GM19351 (cell line): ENCODE results near the gene PTGER1.
"Not testable (repeated sequence)": the region's sequence is repeated elsewhere in the genome, so short reads cannot be mapped to it uniquely, and the experiment has no call there.

Experiments used
- ATAC-seq: cut with Tn5 transposase; IDR thresholded peaks from one replicate; pipeline ENCODE4 v1.9.1; 2021; ENCODE audit warnings: mild to moderate bottlenecking, moderate library complexity; ENCODE audit not compliant: unreplicated experiment

The PTGER1 gene

GRCh38 chr19:14474827-14475226, 327 bp downstream of the PTGER1 start:
- ATAC-seq = no peak

DNA sequence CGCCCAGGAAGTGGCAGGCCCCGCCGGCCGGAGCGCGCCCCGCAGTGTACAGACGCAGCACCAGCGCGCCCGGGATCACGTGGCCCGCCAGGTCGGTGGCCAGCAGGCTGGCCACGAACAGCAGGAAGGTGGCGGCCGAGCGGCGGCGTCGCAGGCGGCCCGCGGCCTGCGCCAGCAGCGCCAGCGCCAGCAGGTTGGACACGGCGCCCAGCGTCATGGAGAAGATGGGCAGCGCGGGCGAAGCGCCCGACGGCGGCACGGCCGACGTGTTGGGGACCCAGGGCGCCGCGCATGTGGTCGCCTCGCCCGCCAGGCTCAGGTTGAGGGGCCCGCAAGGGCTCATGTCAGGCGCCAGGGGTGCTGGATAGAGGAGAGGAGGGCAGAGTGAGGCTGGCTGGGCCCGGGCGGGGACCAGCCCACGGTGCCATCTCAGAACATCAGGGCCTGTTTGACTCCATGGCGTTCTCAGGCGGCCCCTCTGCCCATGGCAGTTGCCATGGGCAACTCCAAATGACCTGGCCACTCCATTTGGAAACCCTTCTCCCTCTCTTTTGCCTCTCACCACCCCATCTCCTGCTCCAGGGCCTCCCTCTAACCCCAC, 1.1 kb downstream of the PTGER1 start:
- no peak for ATAC-seq

GRCh38 chr19:14473073-14473977, 1.8 kb downstream of the PTGER1 start:
- no peak for ATAC-seq

GRCh38 chr19:14472202-14472938, 2.8 kb downstream of the PTGER1 start:
- ATAC-seq = no peak

DNA sequence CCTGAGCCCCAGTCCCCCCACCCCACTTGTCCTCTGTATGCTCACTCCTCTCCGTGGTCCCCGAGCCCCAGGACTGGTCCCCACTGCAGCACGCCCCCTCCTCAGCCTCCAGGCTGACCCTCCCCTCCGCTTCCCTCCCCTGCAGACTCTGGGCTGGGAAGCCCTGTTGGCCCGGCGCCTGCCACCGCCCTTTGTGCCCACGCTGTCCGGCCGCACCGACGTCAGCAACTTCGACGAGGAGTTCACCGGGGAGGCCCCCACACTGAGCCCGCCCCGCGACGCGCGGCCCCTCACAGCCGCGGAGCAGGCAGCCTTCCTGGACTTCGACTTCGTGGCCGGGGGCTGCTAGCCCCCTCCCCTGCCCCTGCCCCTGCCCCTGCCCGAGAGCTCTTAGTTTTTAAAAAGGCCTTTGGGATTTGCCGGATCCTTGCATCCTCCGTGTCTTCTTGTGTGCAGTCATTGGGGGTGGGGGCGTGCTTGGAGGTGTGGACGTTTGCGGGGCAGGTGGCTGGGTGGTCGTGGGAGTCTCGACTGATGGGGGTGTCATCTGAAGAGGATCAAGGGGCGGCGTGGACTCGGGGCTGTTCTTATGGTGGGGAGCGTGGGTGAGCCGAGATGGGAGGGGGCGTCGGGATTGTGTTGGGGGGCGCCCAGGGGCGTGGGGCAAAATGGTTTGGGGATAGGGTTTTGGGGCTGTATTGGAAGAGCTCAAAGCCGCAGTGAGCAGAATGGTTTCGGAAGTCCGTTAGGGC, 3.5 kb downstream of the PTGER1 start:
- ATAC-seq = no peak

GRCh38 chr19:14470031-14470876, 4.9 kb downstream of the PTGER1 start:
- ATAC-seq = no peak

- ATAC-seq = no peak
Observed at GRCh38 chr19:14467816-14468215, 7.3 kb downstream of the PTGER1 start.

DNA sequence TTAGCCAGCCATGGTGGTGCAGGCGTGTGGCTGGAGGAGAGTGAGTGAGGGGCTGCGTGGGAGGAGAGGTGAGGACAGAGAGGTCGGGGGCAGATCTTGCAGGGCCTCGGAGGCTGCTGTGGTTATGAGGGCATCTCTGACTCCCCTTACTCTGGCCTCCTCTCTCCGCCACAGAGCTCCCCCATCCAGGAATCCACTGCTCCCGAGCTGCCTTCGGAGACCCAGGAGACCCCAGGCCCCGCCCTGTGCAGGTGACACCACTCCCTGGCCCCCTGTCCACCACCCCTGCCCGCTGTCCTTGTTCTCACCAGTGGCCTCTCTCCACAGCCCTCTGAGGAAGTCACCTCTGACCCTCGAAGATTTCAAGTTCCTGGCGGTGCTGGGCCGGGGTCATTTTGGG, 7.8 kb downstream of the PTGER1 start:
- ATAC-seq = no peak

GRCh38 chr19:14463747-14464146, 11.4 kb downstream of the PTGER1 start:
- no peak for ATAC-seq

DNA sequence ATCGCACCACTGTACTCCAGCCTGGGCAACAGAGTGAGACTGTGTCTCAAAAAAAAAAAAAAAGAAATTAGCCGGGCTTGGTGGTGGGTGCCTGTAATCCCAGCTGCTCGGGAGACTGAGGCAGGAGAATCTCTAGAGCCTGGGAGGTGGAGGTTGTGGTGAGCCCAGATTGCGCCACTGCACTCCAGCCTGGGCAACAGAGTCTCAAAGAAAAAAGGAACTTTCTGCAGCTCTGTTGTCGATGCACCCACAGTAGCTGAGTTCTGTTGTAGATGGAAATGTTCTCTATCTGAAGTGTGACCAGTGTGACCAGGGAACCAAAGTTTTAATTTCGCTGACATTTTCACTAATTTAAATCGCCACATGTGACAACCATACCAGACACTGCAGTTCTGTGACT, 12.8 kb downstream of the PTGER1 start:
- not testable (repeated sequence) for ATAC-seq

- ATAC-seq = no peak
Observed at GRCh38 chr19:14460935-14461334, 14.2 kb downstream of the PTGER1 start.

DNA sequence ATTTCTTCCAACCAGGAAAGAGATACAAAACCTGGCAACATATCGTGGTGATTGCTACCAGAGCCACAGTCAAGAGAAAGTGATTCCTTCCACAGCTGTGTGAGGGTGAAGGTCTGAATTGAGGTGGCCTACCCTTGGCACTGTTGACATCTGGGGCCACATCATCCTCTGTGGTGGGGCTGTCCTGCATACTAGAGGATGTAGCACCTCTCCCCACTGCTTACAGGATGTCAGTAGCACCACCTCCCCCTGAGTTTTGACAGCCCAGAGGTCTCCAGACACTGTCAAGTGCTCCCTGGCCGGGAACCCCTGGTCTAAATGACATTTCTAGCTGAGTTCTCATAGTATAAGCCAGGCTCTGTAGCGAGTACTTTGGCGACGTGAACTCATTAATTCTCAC, 15.5 kb downstream of the PTGER1 start:
- ATAC-seq = no peak

DNA sequence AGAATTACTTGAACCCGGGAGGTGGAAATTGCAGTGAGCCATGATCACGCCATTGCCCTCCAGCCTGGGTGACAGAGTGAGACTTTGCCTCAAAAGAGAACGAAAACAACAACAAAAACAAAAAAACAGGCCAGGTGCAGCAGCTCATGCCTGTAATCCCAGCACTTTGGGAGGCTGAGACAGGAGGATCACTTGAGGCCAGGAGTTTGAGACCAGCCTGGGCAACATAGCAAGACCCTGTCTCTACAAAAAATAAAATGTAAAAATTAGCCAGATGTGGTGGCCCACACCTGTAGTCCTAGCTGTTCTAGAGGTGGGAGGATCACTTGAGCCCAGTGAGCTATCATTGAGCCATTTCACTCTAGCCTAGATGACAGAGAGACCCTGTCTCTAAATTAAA, 22.9 kb downstream of the PTGER1 start:
- not testable (repeated sequence) for ATAC-seq

DNA sequence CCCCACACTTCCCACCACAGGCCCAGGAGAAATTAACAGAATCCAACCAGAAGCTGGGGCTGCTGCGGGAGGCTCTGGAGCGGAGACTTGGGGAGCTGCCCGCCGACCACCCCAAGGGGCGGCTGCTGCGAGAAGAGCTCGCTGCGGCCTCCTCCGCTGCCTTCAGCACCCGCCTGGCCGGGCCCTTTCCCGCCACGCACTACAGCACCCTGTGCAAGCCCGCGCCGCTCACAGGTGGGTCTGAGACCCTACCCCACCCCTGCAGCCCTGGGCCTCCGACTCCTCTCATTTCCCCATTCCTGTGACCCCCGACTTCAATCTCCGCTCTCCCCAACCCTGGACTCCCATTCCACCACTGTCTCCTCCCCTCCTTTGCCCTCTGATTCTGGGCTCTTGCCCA, 24.3 kb downstream of the PTGER1 start:
- no peak for ATAC-seq

DNA sequence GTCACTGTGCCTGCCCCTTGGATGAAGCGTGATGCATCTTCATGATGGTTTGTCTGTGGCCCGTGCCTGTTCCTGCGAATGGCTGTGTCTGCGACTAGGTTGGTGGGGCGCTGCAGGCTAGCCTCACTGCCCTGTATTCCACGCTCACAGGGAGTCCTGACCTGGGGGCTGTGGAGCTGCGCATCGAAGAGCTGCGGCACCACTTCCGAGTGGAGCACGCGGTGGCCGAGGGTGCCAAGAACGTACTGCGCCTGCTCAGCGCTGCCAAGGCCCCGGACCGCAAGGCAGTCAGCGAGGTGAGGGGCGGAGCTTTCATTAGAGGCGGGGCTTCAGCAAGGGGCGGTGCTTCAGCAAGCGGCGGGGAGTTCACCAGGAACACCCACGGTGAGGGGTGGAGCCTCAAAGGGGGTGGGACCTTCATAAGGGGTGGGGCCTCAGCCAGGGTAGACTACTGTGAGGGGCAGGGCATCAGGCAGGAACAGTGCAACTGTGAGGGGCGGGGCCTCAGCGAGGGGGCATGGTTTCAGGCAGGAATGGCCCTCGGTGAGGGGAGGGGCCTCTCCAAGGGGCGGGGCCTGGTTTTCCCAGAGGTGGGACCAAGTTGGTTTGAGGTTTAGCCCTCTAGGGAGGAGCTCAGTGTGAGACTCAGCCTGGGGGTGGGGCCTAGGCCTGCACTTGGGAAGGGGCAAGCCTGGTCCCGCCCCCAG, 24.8 kb downstream of the PTGER1 start:
- no peak for ATAC-seq

GRCh38 chr19:14449321-14449720, 25.8 kb downstream of the PTGER1 start:
- ATAC-seq = no peak

DNA sequence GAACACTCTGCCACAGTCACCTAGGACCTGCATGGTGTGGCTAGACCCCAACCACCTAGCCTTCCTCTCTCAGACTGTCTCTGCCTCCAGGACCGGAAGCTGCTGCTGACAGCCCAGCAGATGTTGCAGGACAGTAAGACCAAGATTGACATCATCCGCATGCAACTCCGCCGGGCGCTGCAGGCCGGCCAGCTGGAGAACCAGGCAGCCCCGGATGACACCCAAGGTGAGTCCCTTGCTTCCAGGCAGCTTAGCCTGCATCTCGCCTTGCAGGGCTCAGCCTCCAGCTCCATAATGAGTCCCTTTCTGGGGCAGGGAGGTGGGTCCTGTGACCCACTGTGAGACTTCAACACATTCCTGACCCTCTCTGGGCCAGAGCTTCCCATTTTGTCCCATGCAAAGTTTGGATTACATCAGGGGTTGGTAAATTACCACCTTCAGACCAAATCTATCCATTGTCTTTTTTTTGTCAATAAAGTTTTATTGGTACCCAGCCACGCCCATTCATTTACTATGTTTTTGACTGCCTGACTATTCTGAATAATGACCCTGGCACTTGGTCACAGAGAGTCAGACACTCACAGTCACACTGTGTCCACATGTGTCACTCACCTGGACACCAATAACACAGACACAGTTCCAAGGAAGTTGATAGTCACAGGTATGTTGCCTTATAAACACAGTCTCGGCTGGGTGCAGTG, 28.7 kb downstream of the PTGER1 start:
- ATAC-seq = no peak

DNA sequence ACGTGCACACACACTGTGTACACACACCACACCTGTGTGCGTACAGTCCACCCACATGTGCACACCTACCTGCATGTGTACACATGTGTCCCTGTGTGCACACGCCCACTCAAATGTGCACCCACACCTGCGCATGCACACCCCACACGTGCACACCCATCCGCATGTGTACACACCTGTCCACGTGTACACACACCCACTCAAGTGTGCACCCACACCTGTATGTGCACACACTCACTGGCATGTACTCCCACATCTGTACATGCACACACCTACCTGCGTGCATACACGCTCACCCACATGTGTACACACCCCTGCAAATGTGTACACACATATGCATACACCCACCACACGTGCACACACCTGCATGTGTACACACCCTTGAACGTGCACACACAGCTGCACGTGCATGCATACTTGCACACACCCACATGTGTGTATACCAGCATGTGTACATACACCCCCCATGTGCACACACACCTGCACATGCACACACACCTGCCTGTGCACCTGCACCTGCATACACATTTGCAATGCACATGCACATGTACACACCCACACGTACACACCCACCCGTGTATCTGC, 31.4 kb downstream of the PTGER1 start:
- no peak for ATAC-seq
